CD4-positive, alpha-beta T cell (primary cell): ENCODE data around the gene VENTX. TPM values are rescaled to one million over a fixed set of nuclear protein-coding genes. Genes with fewer than 3 reads are reported as not detected.

Source experiments
- ATAC-seq: fragments of 200-7000 bp; cut with Tn5 transposase; one replicate; pipeline ENCODE4 v1.10.0; 2022; ENCODE audit warnings: mild to moderate bottlenecking; ENCODE audit not compliant: poor library complexity
- CTCF ChIA-PET: fragments of 350-600 bp; sonication (Branson Sonifier 250); formaldehyde crosslinking; loops from one replicate; lab custom pipeline; 2021; ENCODE audit warnings: antibody characterized with exemption, inconsistent platforms; lab: Charles Lee
- POLR2A ChIA-PET: fragments of 350-600 bp; sonication (Branson Sonifier 250); formaldehyde crosslinking; loops from one replicate; lab custom pipeline; 2021; ENCODE audit warnings: antibody characterized with exemption, inconsistent platforms; lab: Charles Lee
- DNase-seq, 14 experiments: peaks; one replicate each; pipeline ENCODE4 v3.0.0-alpha.2; 2013 to 2020; ENCODE audit warnings: mixed read lengths in 2 of 14
- H3K27ac ChIP-seq, 2 donors: one replicate each; pipeline versions ENCODE4 v1.5.1 to v1.7.0; 2013; ENCODE audit warnings: low read length in 2 of 2, low read depth in 1 of 2, mild to moderate bottlenecking in 1 of 2
- H3K27me3 ChIP-seq, 2 experiments: 1 replicate in 1 of 2; 2 replicates in 1 of 2; pipeline versions ENCODE4 v1.6.1 to v1.7.0; 2013; ENCODE audit warnings: low read length in 2 of 2, control low read depth in 1 of 2, mild to moderate bottlenecking in 1 of 2, moderate library complexity in 1 of 2; ENCODE audit not compliant: insufficient read depth in 2 of 2, control insufficient read depth in 1 of 2
- H3K36me3 ChIP-seq: one replicate; pipeline ENCODE4 v1.6.1; 2013; ENCODE audit warnings: low read length, control low read depth; ENCODE audit not compliant: insufficient read depth
- H3K4me1 ChIP-seq: one replicate; pipeline ENCODE4 v1.6.1; 2013; ENCODE audit warnings: low read length, control low read depth; ENCODE audit not compliant: insufficient read depth
- H3K4me3 ChIP-seq: one replicate; pipeline ENCODE4 v1.5.1; 2013; ENCODE audit warnings: mild to moderate bottlenecking, low read length, moderate library complexity
- H3K9me3 ChIP-seq, 2 experiments: 1 replicate in 1 of 2; 2 replicates in 1 of 2; pipeline versions ENCODE4 v1.6.1 to v1.7.0; 2013; ENCODE audit warnings: low read length in 2 of 2, mild to moderate bottlenecking in 2 of 2, control low read depth in 1 of 2, moderate library complexity in 1 of 2; ENCODE audit not compliant: control insufficient read depth in 1 of 2, insufficient read depth in 1 of 2
- H3K27ac Mint-ChIP-seq: one replicate; pipeline ENCODE4 v1.8.0; 2020; ENCODE audit warnings: mixed read lengths
- H3K27me3 Mint-ChIP-seq: one replicate; pipeline ENCODE4 v1.8.0; 2021; ENCODE audit warnings: mixed read lengths
- H3K36me3 Mint-ChIP-seq: one replicate; pipeline ENCODE4 v1.8.0; 2021; ENCODE audit warnings: low read depth, mixed read lengths
- H3K4me1 Mint-ChIP-seq: one replicate; pipeline ENCODE4 v1.8.0; 2021; ENCODE audit warnings: low read depth, mixed read lengths
- H3K4me3 Mint-ChIP-seq: one replicate; pipeline ENCODE4 v1.8.0; 2020; ENCODE audit warnings: mild to moderate bottlenecking, mixed read lengths
- H3K9me3 Mint-ChIP-seq: one replicate; pipeline ENCODE4 v1.8.0; 2020; ENCODE audit warnings: mixed read lengths
- CTCF ChIP-seq: fragments of 200-600 bp; IDR thresholded peaks from one replicate; pipeline ENCODE4 v1.8.0; 2022; ENCODE audit warnings: antibody characterized with exemption, mild to moderate bottlenecking
- intact Hi-C, 2 experiments: fragments of 100-400 bp; cut with DNase I in 1 of 2; cut with micrococcal nuclease in 1 of 2; formaldehyde crosslinking; loops; one replicate each; pipeline versions ENCODE4 v1.15.1 to v1.9.0; 2023 to 2025; cut with DNase I, micrococcal nuclease
- total RNA-seq, 174 experiments: library from RNA in 2 of 174; stranded (reverse) in 2 of 174; gene quantifications; one replicate each; pipeline ENCODE4 v1.2.3 and lab custom pipeline; 2021 to 2026

Gene VENTX
- total RNA-seq, 2 experiments from 2014 or later: 0.11 to 0.14 TPM

- CTCF ChIA-PET: no interaction called here
- H3K27ac ChIP-seq: no peak overlapping the region
- POLR2A ChIA-PET: no interaction called here
- Mint-ChIP-seq H3K36me3 (no peaks in the 10 kb centered on the region), H3K27ac (no peak overlapping the region), H3K4me1 (no peaks in the 10 kb centered on the region), H3K9me3 (no peaks in the 10 kb centered on the region), H3K27me3 (no peaks in the 10 kb centered on the region), H3K4me3 (no peak overlapping the region)
- H3K36me3 ChIP-seq: no peaks in the 10 kb centered on the region
- DNase-seq (no peak), ATAC-seq (no peak)
- no peaks in the 10 kb centered on the region for H3K4me1 ChIP-seq
- H3K27me3 ChIP-seq: no peaks in the 10 kb centered on the region
- no peak overlapping the region for H3K4me3 ChIP-seq
- H3K9me3 ChIP-seq: peaks cover 0 to 18% of the 10 kb centered on the region in 2 experiments
- intact Hi-C loops: no loop called here
- TF ChIP-seq CTCF: no peak
Observed at GRCh38 chr10:133196221-133196915, 41.3 kb upstream of the VENTX start.

GRCh38 chr10:133196936-133197758 lies 40.5 kb upstream of the VENTX start:
- no peak for ATAC-seq

GRCh38 chr10:133197786-133198185 lies 39.9 kb upstream of the VENTX start:
- Mint-ChIP-seq H3K36me3 (no peaks in the 10 kb centered on the region), H3K27ac (no peak overlapping the region), H3K27me3 (no peaks in the 10 kb centered on the region), H3K4me1 (no peaks in the 10 kb centered on the region), H3K9me3 (no peaks in the 10 kb centered on the region), H3K4me3 (no peak overlapping the region)
- no peak for DNase-seq
- no peaks in the 10 kb centered on the region for H3K36me3 ChIP-seq
- TF ChIP-seq CTCF: no peak
- ATAC-seq: no peak
- H3K9me3 ChIP-seq: peaks cover 0 to 14% of the 10 kb centered on the region in 2 experiments
- H3K27ac ChIP-seq: no peak overlapping the region
- ChIA-PET CTCF (no interaction called here), POLR2A (no interaction called here)
- no peaks in the 10 kb centered on the region for H3K27me3 ChIP-seq
- intact Hi-C loops: no loop called here
- H3K4me1 ChIP-seq: no peaks in the 10 kb centered on the region
- H3K4me3 ChIP-seq: no peak overlapping the region

More at GRCh38 chr10:133196936-133197758, 40.5 kb upstream of the VENTX start:
- DNase-seq: no peak
- POLR2A ChIA-PET: no interaction called here
- no peaks in the 10 kb centered on the region for H3K4me1 ChIP-seq
- Mint-ChIP-seq H3K9me3 (no peaks in the 10 kb centered on the region), H3K4me3 (no peak overlapping the region), H3K27me3 (no peaks in the 10 kb centered on the region), H3K36me3 (no peaks in the 10 kb centered on the region), H3K4me1 (no peaks in the 10 kb centered on the region), H3K27ac (no peak overlapping the region)
- H3K27ac ChIP-seq: no peak overlapping the region
- no peak for TF ChIP-seq CTCF
- intact Hi-C loops: no loop called here
- no peaks in the 10 kb centered on the region for H3K27me3 ChIP-seq
- peaks cover 0 to 14% of the 10 kb centered on the region in 2 experiments for H3K9me3 ChIP-seq
- H3K4me3 ChIP-seq: no peak overlapping the region
- no peaks in the 10 kb centered on the region for H3K36me3 ChIP-seq
- CTCF ChIA-PET: no interaction called here
